Mucosa of descending colon (tissue), 3 donors: ENCODE results near the gene NODAL. TPM values are rescaled to one million over a fixed set of nuclear protein-coding genes. Genes with fewer than 3 reads are reported as not detected.
A peak's percentile ranks its signal among the peaks of the same experiment; 100 is the strongest.
"Not testable (repeated sequence)": the region's sequence is repeated elsewhere in the genome, so short reads cannot be mapped to it uniquely, and the experiment has no call there.

Experiments
- ATAC-seq: fragments of 200-7000 bp; cut with Tn5 transposase; one replicate; pipeline ENCODE4 v1.9.1; 2020; ENCODE audit warnings: mild to moderate bottlenecking, moderate library complexity
- DNase-seq, 3 donors: peaks; one replicate each; pipeline ENCODE4 v3.0.0-alpha.2; 2020
- H3K36me3 ChIP-seq: fragments of 200-600 bp; one replicate; pipeline ENCODE4 v1.8.0; 2021; ENCODE audit warnings: low read depth, mild to moderate bottlenecking
- H3K4me1 ChIP-seq: fragments of 200-600 bp; one replicate; pipeline ENCODE4 v1.8.0; 2021; ENCODE audit warnings: low read depth, mild to moderate bottlenecking
- H3K4me3 ChIP-seq: fragments of 200-600 bp; one replicate; pipeline ENCODE4 v1.8.0; 2021; ENCODE audit warnings: mild to moderate bottlenecking
- H3K9me3 ChIP-seq: fragments of 200-600 bp; one replicate; pipeline ENCODE4 v1.8.0; 2021; ENCODE audit warnings: mild to moderate bottlenecking
- CTCF ChIP-seq: fragments of 200-600 bp; IDR thresholded peaks from one replicate; pipeline ENCODE4 v1.8.0; 2022; ENCODE audit warnings: antibody characterized with exemption, mild to moderate bottlenecking
- intact Hi-C, 2 donors: fragments of 100-400 bp; cut with DNase I in 1 of 2; cut with micrococcal nuclease in 1 of 2; formaldehyde crosslinking; loops; one replicate each; pipeline versions ENCODE4 v1.11.0 to v1.11.1; 2022; cut with DNase I, micrococcal nuclease
- long read RNA-seq, 2 donors: library from polyadenylated mRNA; unstranded; transcript quantifications; one replicate each; pipeline ENCODE4 v2.0.0, GENCODE V29; 2019 to 2021
- total RNA-seq, 3 donors: library from RNA; stranded (reverse); fragmentation: NEBNext Ultra II Directional in 2 of 3; extraction: Animal tissue kit (Norgen Biotek cat#: 25700) in 2 of 3; gene quantifications; one replicate each; pipeline versions ENCODE4 v1.2.1 to v1.2.4, GENCODE V29; 2021 to 2023
- donor health status: DM: no; HTN: no; CAD: no; lungs with moderate emphysema.
- donor health status: DM: no; HTN: no; CAD: no.
- donor health status: DM: no; HTN: yes; CAD: no.

The NODAL gene
- not detected for total RNA-seq
- long read RNA-seq, donor 1, result 0 reads
- long read RNA-seq, donor 2, result 0 reads

GRCh38 chr10:70441161-70441894 lies at the start of gene NODAL:
Gene NODAL, minus strand, starts transcription at chr10:70441681. Its CDS starts 14 bp downstream, at chr10:70441667.
- DNase-seq (peak in 1 of 3 donors; percentile 40), ATAC-seq (peak; percentile 20)
- Histone ChIP-seq H3K36me3 (no peaks in the 10 kb centered on the region), H3K4me1 (peaks cover 23% of the 10 kb centered on the region), H3K4me3 (no peak within 1 kb of the TSS), H3K9me3 (no peaks in the 10 kb centered on the region)
- intact Hi-C loops, result no loop called here
- TF ChIP-seq CTCF, result no peak

- no peaks in the 10 kb centered on the region for H3K9me3 ChIP-seq
- DNase-seq (no peak), ATAC-seq (no peak)
- no peak overlapping the region for H3K4me3 ChIP-seq
- no peaks in the 10 kb centered on the region for H3K4me1 ChIP-seq
- no peak for TF ChIP-seq CTCF
- intact Hi-C loops, result no loop called here
- no peaks in the 10 kb centered on the region for H3K36me3 ChIP-seq
These were observed 48.7 kb upstream of the NODAL start for GRCh38 chr10:70490142-70490541.

GRCh38 chr10:70487824-70488223 lies 46.3 kb upstream of the NODAL start:
- H3K4me3 ChIP-seq, result no peak overlapping the region
- H3K4me1 ChIP-seq, result no peaks in the 10 kb centered on the region
- intact Hi-C loops, result no loop called here
- H3K9me3 ChIP-seq, result no peaks in the 10 kb centered on the region
- ATAC-seq, result no peak
- no peak for TF ChIP-seq CTCF
- no peak for DNase-seq
- no peaks in the 10 kb centered on the region for H3K36me3 ChIP-seq

DNA sequence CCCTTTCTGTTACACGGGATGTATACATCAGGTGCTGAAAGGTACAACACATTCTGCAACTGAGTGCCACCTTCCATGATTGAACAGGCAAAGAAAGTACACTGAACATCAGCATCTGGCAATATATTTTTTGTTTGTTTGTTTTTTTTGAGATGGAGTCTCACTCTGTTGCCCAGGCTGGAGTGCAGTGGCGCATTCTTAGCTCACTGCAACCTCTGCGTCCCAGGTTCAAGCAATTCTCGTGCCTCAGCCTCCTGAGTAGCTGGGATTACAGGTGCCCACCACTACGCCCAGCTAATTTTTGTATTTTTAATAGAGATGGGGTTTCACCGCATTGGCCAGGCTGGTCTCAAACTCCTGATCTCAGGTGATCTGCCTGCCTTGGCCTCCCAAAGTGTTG lies 42.4 kb upstream of the NODAL start:
- H3K4me3 ChIP-seq, H3K36me3 ChIP-seq, DNase-seq, intact Hi-C loops, H3K9me3 ChIP-seq, ATAC-seq: not testable (repeated sequence)
- H3K4me1 ChIP-seq, result peaks cover 13% of the 10 kb centered on the region

GRCh38 chr10:70482982-70483760 lies 41.7 kb upstream of the NODAL start:
- intact Hi-C loops, result no loop called here
- Histone ChIP-seq H3K4me1 (peaks cover 15% of the 10 kb centered on the region), H3K4me3 (no peak overlapping the region), H3K9me3 (no peaks in the 10 kb centered on the region), H3K36me3 (no peaks in the 10 kb centered on the region)
- no peak for ATAC-seq
- TF ChIP-seq CTCF, result no peak
- DNase-seq, result no peak
